CD14-positive monocyte (primary cell): ENCODE data around the gene UNC5A. TPM values are rescaled to one million over a fixed set of nuclear protein-coding genes. Genes with fewer than 3 reads are reported as not detected.

Experiments
- DNase-seq, 3 donors: peaks; one replicate each; pipeline ENCODE4 v3.0.0-alpha.2; 2011 to 2022
- H2AFZ ChIP-seq: 2 replicates; pipeline ENCODE4 v1.6.0; 2012; ENCODE audit warnings: mild to moderate bottlenecking, low read depth, low read length, inconsistent platforms; ENCODE audit not compliant: insufficient read depth, poor library complexity, severe bottlenecking
- H3K27ac ChIP-seq, 2 donors: 1 replicate in 1 of 2; 2 replicates in 1 of 2; pipeline ENCODE4 v1.5.1; 2012 to 2013; ENCODE audit warnings: low read length in 2 of 2, control low read depth in 1 of 2, inconsistent platforms in 1 of 2, low read depth in 1 of 2, mild to moderate bottlenecking in 1 of 2
- H3K27me3 ChIP-seq, 2 donors: one replicate each; pipeline versions ENCODE4 v1.6.0 to v1.6.1; 2011 to 2013; ENCODE audit warnings: low read length in 2 of 2; ENCODE audit not compliant: control insufficient read depth in 2 of 2, insufficient read depth in 2 of 2
- H3K36me3 ChIP-seq, 2 donors: replicated peaks in 1 of 2; 1 replicate in 1 of 2; 2 replicates in 1 of 2; pipeline versions ENCODE4 v1.5.1 to v1.6.1; 2012 to 2013; ENCODE audit warnings: low read length in 2 of 2, control low read depth in 1 of 2, inconsistent platforms in 1 of 2, mild to moderate bottlenecking in 1 of 2; ENCODE audit not compliant: insufficient read depth in 2 of 2, control insufficient read depth in 1 of 2
- H3K4me1 ChIP-seq, 2 donors: 1 replicate in 1 of 2; 2 replicates in 1 of 2; pipeline versions ENCODE4 v1.5.1 to v1.6.1; 2012 to 2013; ENCODE audit warnings: low read length in 2 of 2, control low read depth in 1 of 2, inconsistent platforms in 1 of 2, mild to moderate bottlenecking in 1 of 2, moderate library complexity in 1 of 2; ENCODE audit not compliant: insufficient read depth in 2 of 2, control insufficient read depth in 1 of 2
- H3K4me2 ChIP-seq: replicated peaks from 2 replicates; pipeline ENCODE3; 2012; ENCODE audit warnings: low read length, moderate library complexity, mild to moderate bottlenecking; ENCODE audit not compliant: poor library complexity, severe bottlenecking; ENCODE audit errors: extremely low read depth
- H3K4me3 ChIP-seq, 3 experiments: fragments of 200-600 bp in 1 of 3; sonication (generic) in 1 of 3; replicated peaks in 1 of 3; 1 replicate in 2 of 3; 2 replicates in 1 of 3; pipeline ENCODE4 v1.5.1; 2011 to 2013; ENCODE audit warnings: low read length in 3 of 3, mild to moderate bottlenecking in 3 of 3, control low read depth in 2 of 3, low read depth in 2 of 3, inconsistent platforms in 1 of 3, moderate library complexity in 1 of 3
- H3K79me2 ChIP-seq: 2 replicates; pipeline ENCODE4 v1.6.0; 2012; ENCODE audit warnings: mild to moderate bottlenecking, control low read depth, inconsistent platforms, low read length, moderate library complexity; ENCODE audit not compliant: insufficient read depth
- H3K9ac ChIP-seq: 2 replicates; pipeline ENCODE4 v1.6.0; 2017; ENCODE audit warnings: low read length, mild to moderate bottlenecking; ENCODE audit not compliant: insufficient read depth, poor library complexity, severe bottlenecking
- H3K9me3 ChIP-seq, 2 donors: replicated peaks in 1 of 2; 1 replicate in 1 of 2; 2 replicates in 1 of 2; pipeline versions ENCODE4 v1.5.1 to v1.6.1; 2012 to 2013; ENCODE audit warnings: low read length in 2 of 2, control low read depth in 1 of 2; ENCODE audit not compliant: control insufficient read depth in 1 of 2, insufficient read depth in 1 of 2
- H4K20me1 ChIP-seq: 2 replicates; pipeline ENCODE4 v1.6.0; 2012; ENCODE audit warnings: mild to moderate bottlenecking, low read length, control low read depth, moderate library complexity; ENCODE audit not compliant: insufficient read depth
- H3K27ac Mint-ChIP-seq, 7 donors: one replicate each; pipeline ENCODE4 v1.8.0; 2020; ENCODE audit warnings: mild to moderate bottlenecking in 7 of 7, mixed read lengths in 7 of 7, moderate library complexity in 6 of 7, inconsistent platforms in 2 of 7
- H3K27me3 Mint-ChIP-seq, 3 donors: one replicate each; pipeline ENCODE4 v1.8.0; 2021 to 2022; ENCODE audit warnings: low read depth in 3 of 3, mild to moderate bottlenecking in 3 of 3, mixed read lengths in 3 of 3, moderate library complexity in 3 of 3, inconsistent platforms in 1 of 3
- H3K36me3 Mint-ChIP-seq, 2 donors: one replicate each; pipeline ENCODE4 v1.8.0; 2020; ENCODE audit warnings: mixed read lengths in 2 of 2, inconsistent platforms in 1 of 2, mild to moderate bottlenecking in 1 of 2
- H3K4me1 Mint-ChIP-seq: one replicate; pipeline ENCODE4 v1.8.0; 2020; ENCODE audit warnings: mild to moderate bottlenecking, mixed read lengths
- H3K4me3 Mint-ChIP-seq, 2 donors: one replicate each; pipeline ENCODE4 v1.8.0; 2020; ENCODE audit warnings: mild to moderate bottlenecking in 2 of 2, mixed read lengths in 2 of 2, moderate library complexity in 1 of 2
- H3K9me3 Mint-ChIP-seq, 7 donors: one replicate each; pipeline ENCODE4 v1.8.0; 2020 to 2022; ENCODE audit warnings: mixed read lengths in 7 of 7, mild to moderate bottlenecking in 6 of 7, moderate library complexity in 6 of 7, inconsistent platforms in 2 of 7
- CTCF ChIP-seq: fragments of 200-600 bp; IDR thresholded peaks from one replicate; pipeline ENCODE4 v1.8.0; 2022; ENCODE audit warnings: antibody characterized with exemption, mild to moderate bottlenecking
- WGBS: methylation state at CpG from one replicate; pipeline ENCODE4 v1.1.5; 2013; ENCODE audit warnings: missing lambda C conversion rate; ENCODE audit not compliant: insufficient coverage; 5-methylcytosine and 5-hydroxymethylcytosine counted together
- intact Hi-C, 2 donors: fragments of 100-400 bp; cut with micrococcal nuclease; formaldehyde crosslinking; loops; one replicate each; pipeline versions ENCODE4 v1.15.0 to v1.15.1; 2023
- polyA plus RNA-seq, 3 donors: library from polyadenylated mRNA; depleted of rRNA in 1 of 3; unstranded in 2 of 3; stranded (reverse) in 1 of 3; fragments of 300-500 nt in 2 of 3; fragments of >200 nt in 1 of 3; fragmentation: Illumina TruSeq in 2 of 3; gene quantifications; 1 replicate in 2 of 3; 2 replicates in 1 of 3; pipeline ENCODE4 v1.2.3, GENCODE V29; 2012 to 2021

UNC5A gene
- polyA plus RNA-seq, 3 donors, result 0.03 to 0.07 TPM; not detected in 1

GRCh38 chr5:176797456-176798050, 12.8 kb upstream of the UNC5A start:
- Mint-ChIP-seq H3K27ac (no peak overlapping the region), H3K4me3 (no peak overlapping the region), H3K9me3 (no peaks in the 10 kb centered on the region), H3K4me1 (no peaks in the 10 kb centered on the region), H3K27me3 (peaks cover 19 to 34% (median 26%) of the 10 kb centered on the region in 3 donors), H3K36me3 (no peaks in the 10 kb centered on the region)
- TF ChIP-seq CTCF, result no peak
- WGBS, result 74% methylated on average over 19 of the region's 21 CpGs
- Histone ChIP-seq H3K4me2 (no peak overlapping the region), H3K27me3 (peaks cover 0 to 9% of the 10 kb centered on the region in 2 donors), H3K4me3 (no peak overlapping the region), H3K9ac (no peak overlapping the region), H3K79me2 (no peaks in the 10 kb centered on the region), H4K20me1 (no peaks in the 10 kb centered on the region), H2AFZ (no peak overlapping the region), H3K36me3 (no peaks in the 10 kb centered on the region), H3K4me1 (no peaks in the 10 kb centered on the region), H3K27ac (no peak overlapping the region), H3K9me3 (no peaks in the 10 kb centered on the region)
- no peak for DNase-seq
- intact Hi-C loops, result no loop called here

GRCh38 chr5:176798086-176798876, 12.1 kb upstream of the UNC5A start:
- Mint-ChIP-seq H3K27me3 (peaks cover 19 to 34% (median 26%) of the 10 kb centered on the region in 3 donors), H3K36me3 (no peaks in the 10 kb centered on the region), H3K9me3 (no peaks in the 10 kb centered on the region), H3K27ac (no peak overlapping the region), H3K4me3 (no peak overlapping the region), H3K4me1 (no peaks in the 10 kb centered on the region)
- TF ChIP-seq CTCF, result no peak
- Histone ChIP-seq H2AFZ (no peak overlapping the region), H3K27me3 (peaks cover 0 to 9% of the 10 kb centered on the region in 2 donors), H3K36me3 (no peaks in the 10 kb centered on the region), H3K9ac (no peak overlapping the region), H3K4me3 (no peak overlapping the region), H3K4me2 (no peak overlapping the region), H3K9me3 (no peaks in the 10 kb centered on the region), H3K27ac (no peak overlapping the region), H4K20me1 (no peaks in the 10 kb centered on the region), H3K4me1 (no peaks in the 10 kb centered on the region), H3K79me2 (no peaks in the 10 kb centered on the region)
- 90% methylated on average over 19 of the region's 33 CpGs for WGBS
- no peak for DNase-seq
- intact Hi-C loops, result no loop called here
